D721Med (cell line): ENCODE results near the gene DNHD1.

Source experiments
- DNase-seq: peaks from one replicate; pipeline ENCODE4 v3.0.0; 2011; ENCODE audit warnings: low spot score; ENCODE audit not compliant: insufficient read length
- FAIRE-seq: peaks from 2 replicates; lab custom pipeline; 2011; peaks lifted over from hg19 to GRCh38; lab: Jason Lieb, UNC
- CTCF ChIP-seq: IDR thresholded peaks from 2 replicates; pipeline ENCODE4 v1.5.1; 2012; ENCODE audit warnings: mild to moderate bottlenecking, control low read depth; ENCODE audit not compliant: insufficient read depth; ENCODE audit errors: missing control alignments

Gene DNHD1

GRCh38 chr11:6606471-6607189, 109.5 kb downstream of the DNHD1 start:
- TF ChIP-seq CTCF, result no peak
- no peak for FAIRE-seq
- no peak for DNase-seq

- no peak for DNase-seq
- no peak for TF ChIP-seq CTCF
- no peak for FAIRE-seq
Observed at GRCh38 chr11:6607190-6607795, 110.2 kb downstream of the DNHD1 start.

GRCh38 chr11:6608011-6608410, 110.9 kb downstream of the DNHD1 start:
- DNase-seq (no peak), FAIRE-seq (no peak)
- TF ChIP-seq CTCF, result no peak

- FAIRE-seq (no peak), DNase-seq (no peak)
- TF ChIP-seq CTCF, result no peak
Observed at GRCh38 chr11:6608726-6609501, 111.8 kb downstream of the DNHD1 start.

- FAIRE-seq, result no peak
- no peak for DNase-seq
- TF ChIP-seq CTCF, result no peak
Observed at GRCh38 chr11:6609502-6610015, 112.5 kb downstream of the DNHD1 start.

GRCh38 chr11:6610591-6610990, 113.5 kb downstream of the DNHD1 start:
- TF ChIP-seq CTCF, result no peak
- FAIRE-seq (no peak), DNase-seq (no peak)
